Gastroesophageal sphincter (tissue), 4 donors: ENCODE data around the gene MUSTN1. TPM values are rescaled to one million over a fixed set of nuclear protein-coding genes. Genes with fewer than 3 reads are reported as not detected.

Source experiments
- ATAC-seq: fragments of 150-250 bp; one replicate; pipeline ENCODE4 v1.9.1; 2016; ENCODE audit warnings: mild to moderate bottlenecking, moderate library complexity
- H3K27ac ChIP-seq, 4 donors: fragments of 200-600 bp; sonication (generic) in 3 of 4; 1 replicate in 3 of 4; 2 replicates in 1 of 4; pipeline ENCODE4 v1.5.1; 2016 to 2019
- H3K27me3 ChIP-seq: fragments of 200-600 bp; sonication (generic); one replicate; pipeline ENCODE4 v1.5.1; 2019
- H3K36me3 ChIP-seq, 2 donors: fragments of 200-600 bp; sonication (generic); one replicate each; pipeline ENCODE4 v1.5.1; 2019; ENCODE audit warnings: control low read depth in 1 of 2
- H3K4me1 ChIP-seq, 3 donors: fragments of 200-600 bp; sonication (generic); 1 replicate in 2 of 3; 2 replicates in 1 of 3; pipeline ENCODE4 v1.5.1; 2016 to 2019; ENCODE audit warnings: control low read depth in 2 of 3
- H3K4me3 ChIP-seq, 2 donors: fragments of 200-600 bp; sonication (generic); one replicate each; pipeline ENCODE4 v1.5.1; 2019; ENCODE audit warnings: mild to moderate bottlenecking in 1 of 2, moderate library complexity in 1 of 2
- H3K9me3 ChIP-seq, 3 donors: fragments of 200-600 bp; sonication (generic); one replicate each; pipeline ENCODE4 v1.5.1; 2017 to 2019; ENCODE audit warnings: control low read depth in 2 of 3
- EP300 ChIP-seq: sonication (generic); formaldehyde crosslinking; IDR thresholded peaks from one replicate; pipeline ENCODE4 v1.6.1; 2017; ENCODE audit warnings: antibody characterized with exemption, mild to moderate bottlenecking
- POLR2A ChIP-seq, 2 donors: fragments of 450-650 bp; IDR thresholded peaks; one replicate each; pipeline ENCODE4 v1.6.1; 2017; ENCODE audit warnings: antibody characterized with exemption in 2 of 2, mild to moderate bottlenecking in 2 of 2, moderate library complexity in 1 of 2
- POLR2AphosphoS5 ChIP-seq: sonication (generic); formaldehyde crosslinking; IDR thresholded peaks from one replicate; pipeline ENCODE4 v1.6.1; 2017; ENCODE audit warnings: antibody characterized with exemption
- WGBS, 2 donors: methylation state at CpG; one replicate each; pipeline ENCODE4 v1.1.5; 2018; ENCODE audit warnings: low coverage in 1 of 2; 5-methylcytosine and 5-hydroxymethylcytosine counted together
- small RNA-seq, 4 donors: library from RNA; depleted of rRNA; stranded (forward); fragments of <200 nt; gene quantifications; one replicate each; pipeline ENCODE3, GENCODE V24; 2016
- total RNA-seq, 4 donors: library from RNA; depleted of rRNA; stranded (reverse); fragments of >200 nt; gene quantifications; one replicate each; pipeline ENCODE4 v1.1.0, GENCODE V29; 2016
- TF ChIP-seq, protein P1 (sequence below), 4 experiments: fragments of 200-600 bp in 2 of 4; fragments of 450-650 bp in 2 of 4; sonication (generic) in 1 of 4; IDR thresholded peaks; one replicate each; pipeline ENCODE4 v1.5.1; 2017 to 2019; ENCODE audit warnings: antibody characterized with exemption in 4 of 4, mild to moderate bottlenecking in 2 of 4, moderate library complexity in 2 of 4

Gene MUSTN1
- total RNA-seq, 4 donors from 2014 or later = 8.6 to 20.9 (median 16.6) TPM

DNA sequence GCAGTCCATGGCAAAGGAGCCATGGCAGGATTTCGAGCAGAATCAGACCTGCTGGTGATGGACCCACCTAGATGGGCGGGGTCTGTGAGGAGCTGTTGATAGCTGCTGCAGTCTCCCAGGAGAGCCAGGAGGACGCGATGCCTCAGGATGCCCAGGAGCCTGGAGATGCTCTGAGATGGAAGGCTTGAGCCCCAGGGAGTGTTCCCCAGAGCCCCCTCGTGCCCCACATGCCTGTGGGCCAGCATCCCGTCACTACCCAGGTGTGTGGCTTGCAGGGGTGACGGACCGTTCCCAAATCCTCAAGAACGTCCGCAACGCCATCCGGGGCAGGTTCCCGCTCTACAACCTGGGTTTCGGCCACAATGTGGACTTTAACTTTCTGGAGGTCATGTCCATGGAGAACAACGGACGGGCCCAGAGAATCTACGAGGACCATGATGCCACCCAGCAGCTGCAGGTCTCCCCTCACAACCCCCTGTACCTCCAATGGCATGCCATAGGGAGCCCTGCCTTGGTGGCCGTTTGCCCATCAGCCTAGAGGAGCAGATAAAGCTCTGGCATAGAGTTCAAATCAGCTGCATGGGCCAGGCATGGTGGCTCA, 50.7 kb downstream of the MUSTN1 start:
- ATAC-seq = no peak
- TF ChIP-seq POLR2A (IDR thresholded peaks at IDR 0.05) (no peak), EP300 (no peak), POLR2AphosphoS5 (no peak)
- TF ChIP-seq, protein P1, sequence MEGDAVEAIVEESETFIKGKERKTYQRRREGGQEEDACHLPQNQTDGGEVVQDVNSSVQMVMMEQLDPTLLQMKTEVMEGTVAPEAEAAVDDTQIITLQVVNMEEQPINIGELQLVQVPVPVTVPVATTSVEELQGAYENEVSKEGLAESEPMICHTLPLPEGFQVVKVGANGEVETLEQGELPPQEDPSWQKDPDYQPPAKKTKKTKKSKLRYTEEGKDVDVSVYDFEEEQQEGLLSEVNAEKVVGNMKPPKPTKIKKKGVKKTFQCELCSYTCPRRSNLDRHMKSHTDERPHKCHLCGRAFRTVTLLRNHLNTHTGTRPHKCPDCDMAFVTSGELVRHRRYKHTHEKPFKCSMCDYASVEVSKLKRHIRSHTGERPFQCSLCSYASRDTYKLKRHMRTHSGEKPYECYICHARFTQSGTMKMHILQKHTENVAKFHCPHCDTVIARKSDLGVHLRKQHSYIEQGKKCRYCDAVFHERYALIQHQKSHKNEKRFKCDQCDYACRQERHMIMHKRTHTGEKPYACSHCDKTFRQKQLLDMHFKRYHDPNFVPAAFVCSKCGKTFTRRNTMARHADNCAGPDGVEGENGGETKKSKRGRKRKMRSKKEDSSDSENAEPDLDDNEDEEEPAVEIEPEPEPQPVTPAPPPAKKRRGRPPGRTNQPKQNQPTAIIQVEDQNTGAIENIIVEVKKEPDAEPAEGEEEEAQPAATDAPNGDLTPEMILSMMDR (IDR thresholded peaks at IDR 0.05) = no peak
- peaks cover 8% of the 10 kb centered on the region for H3K27me3 ChIP-seq

DNA sequence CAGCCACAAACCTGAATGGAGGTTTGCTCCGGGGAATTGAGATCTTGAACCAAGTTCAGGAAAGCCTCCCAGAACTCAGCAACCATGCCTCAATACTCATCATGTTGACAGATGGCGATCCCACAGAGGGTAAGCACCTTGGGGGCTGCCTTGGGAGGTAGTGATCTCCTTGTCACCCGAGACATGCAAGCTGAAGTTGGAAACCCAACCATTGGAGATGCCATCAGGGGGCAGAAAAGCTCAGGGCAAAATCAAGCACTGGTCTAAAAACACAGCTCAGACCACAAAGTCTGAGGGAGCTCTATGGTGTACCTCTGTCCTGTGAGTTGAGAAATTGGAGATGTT, 51.6 kb downstream of the MUSTN1 start:
- Histone ChIP-seq H3K9me3 (no peaks in the 10 kb centered on the region), H3K36me3 (no peaks in the 10 kb centered on the region), H3K27me3 (peaks cover 8% of the 10 kb centered on the region), H3K4me3 (no peak overlapping the region), H3K4me1 (no peaks in the 10 kb centered on the region), H3K27ac (no peak overlapping the region)
- no peak for TF ChIP-seq EP300
- TF ChIP-seq POLR2AphosphoS5 = no peak
- TF ChIP-seq, protein P1 (IDR thresholded peaks at IDR 0.05) = no peak
- TF ChIP-seq POLR2A (IDR thresholded peaks at IDR 0.05) = no peak
- no peak for ATAC-seq
- 0% methylated on average over 1 of the region's 3 CpGs; no CpG with 5 or more reads in 1 of the 2 donors for WGBS, 2 donors

More for the DNA sequence above, 50.7 kb downstream of the MUSTN1 start:
- WGBS, 2 donors = 44 to 85% methylated on average over 1 to 4 of the region's 18 CpGs
- H3K9me3 ChIP-seq = no peaks in the 10 kb centered on the region
- H3K4me1 ChIP-seq = no peaks in the 10 kb centered on the region
- H3K4me3 ChIP-seq = no peak overlapping the region
- no peaks in the 10 kb centered on the region for H3K36me3 ChIP-seq
- H3K27ac ChIP-seq = no peak overlapping the region

Small RNA genes within 50 kb of the gene (small RNA-seq; reads per million reads assigned to genes)
- gene MIR8064 = 0 reads per million in 4 donors
- 0 reads per million in 4 donors for gene MUSTN1

Other genes with a start within 250 kb of the MUSTN1 start
- gene PBRM1, start 149.1 kb downstream of the MUSTN1 start, total RNA-seq = 100 to 1,000 TPM in 1 of 4 donors, 10 to 100 TPM in 3; 73.9 to 105 (median 98.4) TPM
- gene GNL3, start 149.0 kb downstream of the MUSTN1 start, total RNA-seq = 10 to 100 TPM; 36.4 to 83.7 (median 51.7) TPM
- 10 to 100 TPM; 36.9 to 57.7 (median 48.6) TPM for gene GLT8D1, start 129.2 kb downstream of the MUSTN1 start, total RNA-seq
- 100 to 1,000 TPM in 1 of 4 donors, 10 to 100 TPM in 3; 66.5 to 159 (median 88.2) TPM for gene SPCS1, start 128.9 kb downstream of the MUSTN1 start, total RNA-seq
- gene NEK4, start 64.1 kb downstream of the MUSTN1 start, total RNA-seq = 10 to 100 TPM; 22.1 to 29.5 (median 22.7) TPM
- not detected for gene ITIH1, start 57.4 kb downstream of the MUSTN1 start, total RNA-seq
- 1 to 10 TPM in 1 of 4 donors, under 1 TPM in 2, not detected in 1; 0.27 to 9.7 (median 0.89) TPM for gene ITIH3, start 40.2 kb downstream of the MUSTN1 start, total RNA-seq
- 1 to 10 TPM; 1.2 to 7.0 (median 3.4) TPM for gene ITIH4, start 4.3 kb downstream of the MUSTN1 start, total RNA-seq
- gene STIMATE, start 62.5 kb upstream of the MUSTN1 start, total RNA-seq = 10 to 100 TPM; 14.6 to 30.2 (median 20.5) TPM
- gene SFMBT1, start 211.1 kb upstream of the MUSTN1 start, total RNA-seq = 10 to 100 TPM; 21.3 to 31.6 (median 21.5) TPM